ENCODE data around the gene CST3.

DNA sequence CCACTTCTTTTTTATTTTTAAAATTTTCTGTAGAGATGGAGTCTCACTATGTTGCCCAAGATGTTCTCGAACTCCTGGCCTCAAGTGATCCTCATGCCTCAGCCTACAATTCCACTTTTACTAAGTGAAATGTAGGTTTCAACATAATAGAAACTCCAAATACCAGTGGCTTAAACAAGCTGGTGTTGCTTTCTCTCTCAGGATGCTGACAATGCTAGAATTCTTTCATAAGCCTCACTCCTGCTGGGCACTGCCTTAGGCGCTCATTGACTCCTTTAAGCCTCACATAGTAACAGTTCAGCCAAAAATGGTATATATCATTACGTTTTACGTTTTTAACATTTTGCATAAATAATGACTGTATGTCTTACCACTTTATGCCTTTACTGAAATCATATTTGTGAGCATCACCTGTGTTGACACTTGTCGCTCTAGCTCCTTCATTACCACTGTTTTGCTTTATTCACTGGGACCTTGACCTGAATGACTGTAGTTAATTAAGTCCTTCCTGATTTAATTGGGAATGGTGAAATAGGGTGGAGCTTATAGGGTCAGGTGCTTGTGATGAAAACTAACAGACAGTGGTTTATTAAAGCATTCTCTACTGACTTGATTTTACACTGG, 28.2 kb downstream of the CST3 start:
- TF ChIP-seq, protein P1, sequence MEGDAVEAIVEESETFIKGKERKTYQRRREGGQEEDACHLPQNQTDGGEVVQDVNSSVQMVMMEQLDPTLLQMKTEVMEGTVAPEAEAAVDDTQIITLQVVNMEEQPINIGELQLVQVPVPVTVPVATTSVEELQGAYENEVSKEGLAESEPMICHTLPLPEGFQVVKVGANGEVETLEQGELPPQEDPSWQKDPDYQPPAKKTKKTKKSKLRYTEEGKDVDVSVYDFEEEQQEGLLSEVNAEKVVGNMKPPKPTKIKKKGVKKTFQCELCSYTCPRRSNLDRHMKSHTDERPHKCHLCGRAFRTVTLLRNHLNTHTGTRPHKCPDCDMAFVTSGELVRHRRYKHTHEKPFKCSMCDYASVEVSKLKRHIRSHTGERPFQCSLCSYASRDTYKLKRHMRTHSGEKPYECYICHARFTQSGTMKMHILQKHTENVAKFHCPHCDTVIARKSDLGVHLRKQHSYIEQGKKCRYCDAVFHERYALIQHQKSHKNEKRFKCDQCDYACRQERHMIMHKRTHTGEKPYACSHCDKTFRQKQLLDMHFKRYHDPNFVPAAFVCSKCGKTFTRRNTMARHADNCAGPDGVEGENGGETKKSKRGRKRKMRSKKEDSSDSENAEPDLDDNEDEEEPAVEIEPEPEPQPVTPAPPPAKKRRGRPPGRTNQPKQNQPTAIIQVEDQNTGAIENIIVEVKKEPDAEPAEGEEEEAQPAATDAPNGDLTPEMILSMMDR (IDR thresholded peaks at IDR 0.05; ENCODE audit: poor library complexity, severe bottlenecking), result no peak
- TF ChIP-seq EP300 (conservative IDR thresholded peaks at IDR 0.05; ENCODE audit: poor library complexity, severe bottlenecking) (no peak), TAF1 (IDR thresholded peaks at IDR 0.05; ENCODE audit: low read depth) (no peak), EZH2 (IDR thresholded peaks at IDR 0.05; ENCODE audit: borderline replicate concordance, insufficient read depth, low read length, poor library complexity, severe bottlenecking) (no peak), MXI1 (conservative IDR thresholded peaks at IDR 0.05; ENCODE audit: poor library complexity, severe bottlenecking) (no peak)
- TF ChIP-seq, protein P2, sequence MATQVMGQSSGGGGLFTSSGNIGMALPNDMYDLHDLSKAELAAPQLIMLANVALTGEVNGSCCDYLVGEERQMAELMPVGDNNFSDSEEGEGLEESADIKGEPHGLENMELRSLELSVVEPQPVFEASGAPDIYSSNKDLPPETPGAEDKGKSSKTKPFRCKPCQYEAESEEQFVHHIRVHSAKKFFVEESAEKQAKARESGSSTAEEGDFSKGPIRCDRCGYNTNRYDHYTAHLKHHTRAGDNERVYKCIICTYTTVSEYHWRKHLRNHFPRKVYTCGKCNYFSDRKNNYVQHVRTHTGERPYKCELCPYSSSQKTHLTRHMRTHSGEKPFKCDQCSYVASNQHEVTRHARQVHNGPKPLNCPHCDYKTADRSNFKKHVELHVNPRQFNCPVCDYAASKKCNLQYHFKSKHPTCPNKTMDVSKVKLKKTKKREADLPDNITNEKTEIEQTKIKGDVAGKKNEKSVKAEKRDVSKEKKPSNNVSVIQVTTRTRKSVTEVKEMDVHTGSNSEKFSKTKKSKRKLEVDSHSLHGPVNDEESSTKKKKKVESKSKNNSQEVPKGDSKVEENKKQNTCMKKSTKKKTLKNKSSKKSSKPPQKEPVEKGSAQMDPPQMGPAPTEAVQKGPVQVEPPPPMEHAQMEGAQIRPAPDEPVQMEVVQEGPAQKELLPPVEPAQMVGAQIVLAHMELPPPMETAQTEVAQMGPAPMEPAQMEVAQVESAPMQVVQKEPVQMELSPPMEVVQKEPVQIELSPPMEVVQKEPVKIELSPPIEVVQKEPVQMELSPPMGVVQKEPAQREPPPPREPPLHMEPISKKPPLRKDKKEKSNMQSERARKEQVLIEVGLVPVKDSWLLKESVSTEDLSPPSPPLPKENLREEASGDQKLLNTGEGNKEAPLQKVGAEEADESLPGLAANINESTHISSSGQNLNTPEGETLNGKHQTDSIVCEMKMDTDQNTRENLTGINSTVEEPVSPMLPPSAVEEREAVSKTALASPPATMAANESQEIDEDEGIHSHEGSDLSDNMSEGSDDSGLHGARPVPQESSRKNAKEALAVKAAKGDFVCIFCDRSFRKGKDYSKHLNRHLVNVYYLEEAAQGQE (IDR thresholded peaks at IDR 0.05; ENCODE audit: borderline replicate concordance), result no peak
